Measurements from ENCODE around the gene GRIN1. TPM values are rescaled to one million over a fixed set of nuclear protein-coding genes. Genes with fewer than 3 reads are reported as not detected.

Gene GRIN1
- polyA plus RNA-seq, 2 of the 4 experiments (the other 2 are of a cell fraction), result 0.13 to 0.45 TPM

DNA sequence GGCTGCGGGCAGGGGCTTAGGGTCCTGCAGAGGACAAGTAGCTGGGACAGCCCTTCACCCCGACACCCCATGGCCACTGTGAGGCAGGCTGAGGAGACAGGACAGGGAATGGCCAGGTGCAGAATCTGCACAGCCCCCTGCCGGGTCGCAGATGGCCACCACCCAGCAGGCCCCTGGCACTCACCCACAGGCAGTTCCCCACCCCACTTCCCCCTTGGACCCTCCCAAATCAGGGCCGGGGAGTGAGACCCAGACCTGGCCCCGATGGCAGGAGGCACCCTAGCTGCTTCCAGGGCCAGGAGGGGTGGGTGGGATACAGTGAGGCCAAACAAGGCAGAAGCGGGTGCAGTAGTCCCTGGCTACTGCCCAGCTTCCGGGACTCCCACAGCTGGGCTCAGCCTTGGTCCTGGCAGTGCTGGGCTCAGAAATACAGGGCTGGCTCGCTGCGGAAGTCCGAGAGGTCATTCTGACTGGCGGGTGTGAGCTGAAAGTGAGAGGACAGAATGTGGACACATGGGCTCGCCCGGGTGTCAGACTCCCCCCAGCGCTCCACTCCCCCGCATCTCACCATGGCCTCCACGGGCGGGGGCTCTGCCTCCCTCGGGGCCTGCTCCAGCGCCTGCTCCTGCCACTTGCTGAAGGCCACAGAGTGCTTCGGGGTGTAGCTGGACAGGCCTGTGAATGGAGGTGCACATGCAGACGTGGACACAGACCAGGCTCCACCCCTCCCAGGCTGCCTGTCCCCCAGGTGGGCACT lies 52.9 kb downstream of the GRIN1 start (continued):
- no peak for TF ChIP-seq HMGXB4 (CRISPR knock-in tag; IDR thresholded peaks at IDR 0.05; ENCODE audit: borderline replicate concordance)

GRCh38 chr9:137192448-137192780 lies 53.5 kb downstream of the GRIN1 start:
- DNase-seq (ENCODE audit: low read depth in 1 of 2, low spot score in 1 of 2), result no peak
- POLR2A ChIA-PET, result interaction anchor here (1.8 kb wide), 1 partner anchor 8 kb away, joined by 10 read pairs; the partner anchor contains the start of gene TPRN
- TF ChIP-seq ZSCAN20 (CRISPR knock-in tag; IDR thresholded peaks at IDR 0.05) (no peak), EP300 (IDR thresholded peaks at IDR 0.05) (no peak), TP53 (CRISPR knock-in tag; IDR thresholded peaks at IDR 0.05) (no peak), HOXA7 (CRISPR knock-in tag; IDR thresholded peaks at IDR 0.05) (no peak), ZC3H11A (IDR thresholded peaks at IDR 0.05) (no peak), RNF2 (IDR thresholded peaks at IDR 0.05; ENCODE audit: borderline replicate concordance, low read depth) (no peak), SREBF2 (IDR thresholded peaks at IDR 0.05) (no peak), FOXS1 (CRISPR knock-in tag; IDR thresholded peaks at IDR 0.05) (no peak), RCOR1 (IDR thresholded peaks at IDR 0.05; ENCODE audit: low read depth, low read length) (no peak), FOSL2 (IDR thresholded peaks at IDR 0.05) (no peak), FOSL2 (CRISPR knock-in tag; IDR thresholded peaks at IDR 0.05) (no peak), HMGXB4 (CRISPR knock-in tag; IDR thresholded peaks at IDR 0.05; ENCODE audit: borderline replicate concordance) (no peak), ZNF302 (CRISPR knock-in tag; IDR thresholded peaks at IDR 0.05) (no peak), MYC (IDR thresholded peaks at IDR 0.05; ENCODE audit: borderline replicate concordance, low read length) (no peak), HOXB13 (CRISPR knock-in tag; IDR thresholded peaks at IDR 0.05; ENCODE audit: low read depth) (no peak), MAX (IDR thresholded peaks at IDR 0.05) (no peak), JUN (IDR thresholded peaks at IDR 0.05) (no peak), TFCP2L1 (CRISPR knock-in tag; IDR thresholded peaks at IDR 0.05) (no peak)
- TF ChIP-seq, protein P1, sequence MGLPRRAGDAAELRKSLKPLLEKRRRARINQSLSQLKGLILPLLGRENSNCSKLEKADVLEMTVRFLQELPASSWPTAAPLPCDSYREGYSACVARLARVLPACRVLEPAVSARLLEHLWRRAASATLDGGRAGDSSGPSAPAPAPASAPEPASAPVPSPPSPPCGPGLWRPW (IDR thresholded peaks at IDR 0.05), result no peak
- TF ChIP-seq, protein P2, sequence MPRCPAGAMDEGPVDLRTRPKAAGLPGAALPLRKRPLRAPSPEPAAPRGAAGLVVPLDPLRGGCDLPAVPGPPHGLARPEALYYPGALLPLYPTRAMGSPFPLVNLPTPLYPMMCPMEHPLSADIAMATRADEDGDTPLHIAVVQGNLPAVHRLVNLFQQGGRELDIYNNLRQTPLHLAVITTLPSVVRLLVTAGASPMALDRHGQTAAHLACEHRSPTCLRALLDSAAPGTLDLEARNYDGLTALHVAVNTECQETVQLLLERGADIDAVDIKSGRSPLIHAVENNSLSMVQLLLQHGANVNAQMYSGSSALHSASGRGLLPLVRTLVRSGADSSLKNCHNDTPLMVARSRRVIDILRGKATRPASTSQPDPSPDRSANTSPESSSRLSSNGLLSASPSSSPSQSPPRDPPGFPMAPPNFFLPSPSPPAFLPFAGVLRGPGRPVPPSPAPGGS (IDR thresholded peaks at IDR 0.05), result no peak

More at GRCh38 chr9:137192448-137192780, 53.5 kb downstream of the GRIN1 start:
- Histone ChIP-seq H3K9me3 (no peaks in the 10 kb centered on the region), H3K27ac (no peak overlapping the region), H3K4me3 (no peak overlapping the region), H3K4me2 (no peak overlapping the region), H3K4me1 (peaks cover 36% of the 10 kb centered on the region)
- ATAC-seq (no peak), FAIRE-seq (no peak)
- CTCF ChIA-PET, result interaction anchor here (0.6 to 11.5 kb wide), 8 partner anchors 10 to 125 kb away, joined by 3 to 156 read pairs (median 5); partner anchors contain the start of genes CYSRT1, LRRC26, RNF208 and RNF224
- WGBS (ENCODE audit: missing lambda C conversion rate), result 86% methylated on average over 10 of the region's 10 CpGs
